Tongue (tissue), 2 donors: ENCODE data around the gene SLC16A8. TPM values are rescaled to one million over a fixed set of nuclear protein-coding genes. Genes with fewer than 3 reads are reported as not detected.
"Not testable (repeated sequence)": the region's sequence is repeated elsewhere in the genome, so short reads cannot be mapped to it uniquely, and the experiment has no call there.

Source experiments
- DNase-seq: peaks from one replicate; pipeline ENCODE4 v3.0.0-alpha.2; 2015
- total RNA-seq: library from RNA; depleted of rRNA; stranded (reverse); fragments of >200 nt; gene quantifications from one replicate; pipeline ENCODE4 v1.2.3, GENCODE V29; 2014

Gene SLC16A8, protein sequence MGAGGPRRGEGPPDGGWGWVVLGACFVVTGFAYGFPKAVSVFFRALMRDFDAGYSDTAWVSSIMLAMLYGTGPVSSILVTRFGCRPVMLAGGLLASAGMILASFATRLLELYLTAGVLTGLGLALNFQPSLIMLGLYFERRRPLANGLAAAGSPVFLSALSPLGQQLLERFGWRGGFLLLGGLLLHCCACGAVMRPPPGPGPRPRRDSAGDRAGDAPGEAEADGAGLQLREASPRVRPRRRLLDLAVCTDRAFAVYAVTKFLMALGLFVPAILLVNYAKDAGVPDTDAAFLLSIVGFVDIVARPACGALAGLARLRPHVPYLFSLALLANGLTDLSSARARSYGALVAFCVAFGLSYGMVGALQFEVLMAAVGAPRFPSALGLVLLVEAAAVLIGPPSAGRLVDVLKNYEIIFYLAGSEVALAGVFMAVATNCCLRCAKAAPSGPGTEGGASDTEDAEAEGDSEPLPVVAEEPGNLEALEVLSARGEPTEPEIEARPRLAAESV
- not detected for total RNA-seq

DNA sequence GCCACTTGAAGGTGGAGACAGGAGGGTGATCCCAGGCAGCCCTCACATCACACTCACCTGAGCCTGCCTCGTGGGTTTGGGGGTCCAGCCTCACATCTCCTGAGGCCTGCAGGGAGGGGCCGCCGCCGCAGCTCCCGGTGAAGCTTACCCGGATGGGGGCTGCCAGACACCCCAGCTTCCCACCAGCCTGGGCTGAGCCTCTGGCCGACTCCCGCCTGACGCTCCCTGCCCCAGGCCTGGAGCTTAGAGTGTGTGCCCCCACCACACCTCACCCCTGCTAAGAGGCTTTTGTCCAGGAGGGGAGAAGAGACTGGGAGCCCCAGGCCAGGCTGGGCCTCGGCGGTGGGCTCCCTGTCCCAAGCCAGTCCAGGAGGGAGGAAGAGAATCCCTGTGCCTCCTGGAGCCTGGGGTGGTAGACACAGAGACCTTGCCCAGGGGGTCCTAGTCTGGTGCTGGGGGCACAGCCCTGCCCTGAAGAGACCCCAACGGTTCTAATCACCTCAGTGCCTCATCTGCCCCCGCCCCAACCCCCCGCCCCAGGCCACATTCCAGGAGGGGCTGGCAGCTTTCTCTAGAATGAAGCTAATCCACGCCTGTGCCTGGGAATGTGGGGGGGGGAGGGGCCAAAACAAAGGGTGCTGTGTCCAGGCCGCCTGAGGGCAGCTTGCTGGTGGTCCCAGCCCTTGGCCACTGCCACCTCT lies at the start of gene SLC16A8:
SLC16A8 (minus strand) TSS at position 254 of the 701 bp plus-strand sequence. CDS start 1,311 bp downstream, outside the sequence.
- no peak for DNase-seq

DNA sequence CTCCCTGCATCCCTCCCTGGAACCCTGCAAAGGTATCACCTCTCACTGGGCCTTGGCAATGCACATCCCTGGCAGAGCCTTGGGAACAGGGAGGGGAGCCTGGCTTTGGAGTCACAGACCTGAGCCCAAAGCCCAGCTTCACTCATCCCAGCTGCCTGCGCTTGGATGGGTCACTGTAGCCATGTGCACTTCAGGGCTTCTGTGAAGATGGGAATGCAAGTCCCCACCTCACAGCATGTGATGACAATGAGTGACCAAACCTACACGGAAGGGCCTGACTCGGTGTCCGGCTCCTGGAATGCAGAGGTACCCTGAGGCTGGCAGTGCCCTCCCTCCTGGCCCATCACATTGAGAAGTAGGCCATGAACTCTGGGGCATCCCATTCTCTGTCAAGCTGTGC lies 49.3 kb upstream of the SLC16A8 start:
- no peak for DNase-seq

- DNase-seq, result no peak
Measured at GRCh38 chr22:38132794-38133193, 48.8 kb upstream of the SLC16A8 start.

DNA sequence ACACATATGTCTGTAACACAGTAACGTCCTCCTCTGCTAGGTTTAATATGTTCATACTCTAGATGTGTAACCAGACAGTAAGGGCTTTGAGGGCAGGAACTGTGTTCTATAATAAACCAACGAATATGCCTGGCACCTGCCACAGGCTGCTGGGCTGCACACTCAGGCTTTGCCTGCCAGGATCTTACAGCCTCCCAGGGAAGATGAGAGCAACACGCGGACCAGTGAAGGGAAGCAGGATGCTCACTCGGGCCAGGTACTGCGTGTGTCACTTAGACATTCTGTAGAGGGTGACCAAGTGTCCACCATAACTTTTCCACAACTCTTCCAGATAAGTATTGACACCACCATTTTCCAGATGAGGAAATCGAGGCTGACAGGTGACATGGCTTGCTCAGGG lies 48.2 kb upstream of the SLC16A8 start:
- DNase-seq, result no peak

- no peak for DNase-seq
Measured at GRCh38 chr22:38131399-38131798, 47.4 kb upstream of the SLC16A8 start.

DNA sequence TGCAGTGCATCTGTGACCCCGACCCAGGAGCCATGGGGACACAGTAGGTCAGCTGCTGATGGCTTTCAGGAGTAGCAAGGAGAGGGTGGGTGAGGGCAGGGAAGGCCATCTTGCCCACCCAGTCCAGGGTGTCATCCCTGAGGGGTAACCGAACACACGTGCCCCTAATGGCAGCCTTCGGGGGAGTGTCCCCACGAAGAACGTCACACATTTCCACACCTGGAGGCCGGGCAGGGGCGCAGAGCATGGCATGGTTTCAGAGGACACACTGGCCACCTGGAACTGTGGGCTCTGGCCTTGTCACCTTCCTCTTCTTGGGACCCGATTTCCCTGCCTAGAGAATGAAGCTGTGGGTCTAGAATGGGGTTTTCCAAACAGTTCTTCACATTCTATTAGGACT lies 45.9 kb upstream of the SLC16A8 start:
- no peak for DNase-seq

DNA sequence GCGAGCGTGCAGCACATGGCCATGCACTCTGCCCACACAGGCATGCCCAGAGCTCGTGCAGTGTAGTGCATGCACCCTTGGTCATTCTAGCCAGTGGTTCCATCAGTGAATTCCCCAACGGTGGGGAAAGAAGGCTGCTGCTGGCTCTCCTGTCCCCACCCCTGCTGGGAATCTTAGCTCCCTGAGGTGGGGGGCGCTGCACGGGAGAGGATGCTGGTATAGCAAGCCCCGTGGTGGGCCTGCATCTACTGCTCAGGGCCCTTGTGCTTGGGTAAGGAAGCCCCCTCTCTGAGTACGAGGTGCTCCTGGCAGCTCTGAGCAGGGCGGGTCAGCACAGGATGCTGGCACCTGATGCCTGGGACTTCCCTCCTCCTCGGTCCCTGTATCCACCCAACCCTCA lies 45.0 kb upstream of the SLC16A8 start:
- no peak for DNase-seq

DNA sequence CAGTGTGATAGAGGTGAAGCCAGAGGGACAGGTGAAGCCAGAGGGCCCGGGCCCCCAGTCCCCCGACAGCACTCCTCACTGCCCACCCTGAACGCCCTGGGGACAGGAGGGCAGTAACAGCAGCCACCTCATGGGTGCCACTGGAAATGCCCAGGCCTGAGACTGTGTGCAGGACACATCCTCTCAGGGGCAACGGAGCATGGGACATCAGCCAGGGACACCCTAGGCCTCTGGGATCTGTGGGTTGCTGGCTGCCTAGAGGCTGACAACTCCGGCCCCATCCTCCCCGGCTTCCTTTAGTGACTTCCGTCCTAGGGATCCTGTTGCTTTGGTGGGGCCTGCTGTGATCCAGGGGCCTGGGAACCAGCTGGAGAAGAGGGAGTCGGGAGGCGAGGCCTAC lies 43.9 kb upstream of the SLC16A8 start:
- DNase-seq, result no peak

DNA sequence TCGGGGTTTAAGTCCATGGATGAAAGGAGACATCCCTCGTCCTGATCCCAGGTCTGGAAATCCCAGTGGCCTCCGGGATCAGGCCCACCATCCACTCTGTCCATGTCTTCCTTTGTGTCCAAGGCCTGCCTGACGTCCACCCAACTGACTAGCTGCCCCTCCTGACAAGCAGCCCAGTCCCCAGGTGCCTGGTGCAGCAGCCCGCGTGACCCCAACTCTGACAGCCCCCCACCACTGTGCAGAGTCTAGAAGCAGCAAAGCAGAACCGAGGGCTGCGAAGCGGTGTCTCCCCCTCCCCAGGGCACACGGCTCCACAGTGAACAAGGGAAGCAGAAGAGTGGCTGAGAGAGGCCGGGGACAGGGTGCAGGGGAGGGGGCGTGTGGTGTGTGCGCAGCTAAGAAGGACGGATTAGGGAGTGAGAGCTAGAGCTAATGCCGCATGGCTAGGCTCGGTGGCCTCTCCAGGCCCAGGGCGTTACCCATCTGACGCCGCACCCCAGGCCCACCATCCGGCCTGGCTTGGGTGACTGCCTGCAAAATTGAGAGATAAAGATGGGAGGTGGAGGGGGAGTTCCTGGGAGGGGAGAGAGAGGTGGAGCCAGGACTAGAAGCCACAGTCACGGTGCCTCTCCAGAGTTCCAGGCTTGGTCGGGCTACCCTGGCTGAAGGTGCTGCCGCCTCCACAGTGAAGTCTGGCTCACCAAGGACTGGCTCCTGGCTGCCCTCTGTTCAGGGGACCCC lies 43.1 kb upstream of the SLC16A8 start:
- no peak for DNase-seq

- DNase-seq, result no peak
Measured at GRCh38 chr22:38125751-38126201, 41.8 kb upstream of the SLC16A8 start.

DNA sequence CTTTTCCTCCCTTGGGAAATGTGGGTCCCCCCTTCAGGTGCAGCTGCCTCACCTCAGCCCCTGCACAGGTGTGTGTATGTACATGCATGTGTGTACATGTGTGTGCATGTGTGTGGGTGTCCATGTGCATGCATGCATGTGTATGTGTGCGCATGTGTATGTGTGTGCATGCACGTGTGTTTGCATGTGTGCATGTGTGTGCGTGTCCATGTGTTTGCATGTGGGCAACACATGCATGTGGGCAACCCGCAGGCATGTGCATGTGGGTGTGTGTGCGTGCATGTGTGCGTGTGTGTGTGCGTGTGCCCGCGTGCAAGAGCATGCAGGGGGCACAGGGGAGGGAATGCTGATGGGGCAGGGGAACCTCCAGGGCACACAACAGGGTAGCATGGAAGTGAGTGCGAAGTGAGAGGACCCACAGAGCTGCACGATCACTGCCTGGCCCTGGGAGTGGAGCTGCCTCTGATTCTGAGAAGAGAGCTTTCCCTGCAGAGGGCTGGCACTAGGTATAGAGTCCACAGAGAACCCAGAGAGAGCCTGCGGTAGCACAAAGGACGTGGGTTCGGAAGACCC lies 41.1 kb upstream of the SLC16A8 start:
- DNase-seq, result no peak

GRCh38 chr22:38124236-38124974 lies 40.4 kb upstream of the SLC16A8 start:
- DNase-seq, result no peak

GRCh38 chr22:38122616-38123015 lies 38.6 kb upstream of the SLC16A8 start:
- no peak for DNase-seq

GRCh38 chr22:38120359-38121110 lies 36.6 kb upstream of the SLC16A8 start:
- DNase-seq, result no peak

DNA sequence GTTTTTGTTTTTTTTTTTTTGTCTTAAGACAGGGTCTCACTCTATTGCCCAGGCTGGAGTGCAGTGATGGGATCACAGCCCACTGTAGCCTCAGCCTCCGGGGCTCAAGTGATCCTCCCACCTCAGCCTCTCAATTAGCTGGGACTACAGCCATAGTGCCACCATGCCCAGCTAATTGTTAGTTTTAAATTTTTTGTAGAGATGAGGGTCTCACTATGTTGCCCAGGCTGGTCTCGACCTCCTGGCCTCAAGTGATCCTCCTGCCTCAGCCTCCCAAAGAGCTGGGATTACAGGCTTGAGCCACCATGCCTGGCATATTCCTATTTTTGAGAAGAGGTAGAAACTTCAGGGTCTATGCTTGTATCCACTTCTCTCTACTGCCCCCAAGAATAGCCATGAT lies 34.8 kb upstream of the SLC16A8 start:
- not testable (repeated sequence) for DNase-seq

DNA sequence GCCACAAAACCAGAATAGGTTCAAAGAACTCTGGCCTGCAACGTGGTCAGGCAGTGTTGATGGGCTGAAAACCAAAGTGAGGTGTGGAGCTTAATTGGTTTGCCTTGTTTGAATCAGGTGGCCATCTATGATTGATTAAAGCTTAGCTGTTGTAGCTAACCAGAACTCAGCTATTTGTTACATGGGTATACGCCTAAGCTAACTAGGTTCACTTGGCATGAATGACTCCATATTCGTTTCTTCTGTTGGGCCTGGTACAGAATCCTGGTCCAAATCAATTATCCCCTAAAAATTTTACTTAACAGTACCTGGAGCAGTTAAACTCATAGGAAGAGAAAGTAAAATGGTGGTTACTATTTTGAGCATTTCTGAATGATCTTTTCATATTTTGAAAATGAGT lies 34.2 kb upstream of the SLC16A8 start:
- no peak for DNase-seq

GRCh38 chr22:38117556-38117955 lies 33.6 kb upstream of the SLC16A8 start:
- DNase-seq, result not testable (repeated sequence)

GRCh38 chr22:38115423-38116205 lies 31.6 kb upstream of the SLC16A8 start:
- no peak for DNase-seq

DNA sequence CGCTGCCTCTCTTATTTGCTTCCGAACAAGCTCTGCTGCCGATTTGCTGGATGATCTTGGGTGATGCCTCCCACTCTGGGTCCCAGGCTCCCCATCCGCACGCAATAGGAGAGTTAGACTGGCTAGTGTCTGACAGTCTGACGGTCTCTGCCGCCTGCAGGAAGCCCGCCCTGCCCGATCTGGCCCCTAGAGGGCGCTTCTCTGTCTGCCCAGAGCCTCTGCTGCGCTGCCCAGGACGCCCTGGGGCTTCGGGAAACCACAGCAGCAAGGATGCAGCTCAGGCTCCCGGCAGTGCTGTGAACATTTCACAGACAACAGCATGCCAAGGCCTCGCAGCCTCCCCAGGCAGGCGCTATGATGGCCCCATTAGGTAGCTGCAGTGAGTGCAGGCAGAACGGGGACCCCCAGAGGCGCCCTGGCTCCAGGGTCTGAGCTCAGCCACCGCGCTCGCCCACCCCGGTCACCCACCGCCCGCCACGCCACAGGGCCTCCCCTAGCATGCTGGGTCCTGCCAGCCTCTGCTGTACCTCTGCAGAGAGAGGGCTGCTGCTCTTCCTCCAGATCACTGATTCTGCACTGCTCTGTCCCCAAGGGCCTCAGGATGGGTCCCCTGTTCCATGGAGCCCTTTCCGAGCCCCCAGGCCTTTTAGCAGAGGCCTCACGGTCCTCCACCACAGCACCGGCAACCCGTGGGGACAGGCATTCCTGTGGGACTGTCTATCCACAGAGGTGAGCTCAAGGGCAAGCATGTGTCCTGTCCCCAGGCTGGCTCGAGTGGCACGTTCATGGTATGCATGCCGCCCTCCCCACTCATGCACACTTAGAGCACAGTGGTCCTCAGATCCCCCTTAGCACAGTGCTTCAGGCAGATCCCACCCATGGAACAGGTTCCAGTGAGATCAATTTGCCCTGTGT lies 30.8 kb upstream of the SLC16A8 start:
- peak; percentile 88 for DNase-seq
